ENCODE data around the gene SLC39A2.

DNA sequence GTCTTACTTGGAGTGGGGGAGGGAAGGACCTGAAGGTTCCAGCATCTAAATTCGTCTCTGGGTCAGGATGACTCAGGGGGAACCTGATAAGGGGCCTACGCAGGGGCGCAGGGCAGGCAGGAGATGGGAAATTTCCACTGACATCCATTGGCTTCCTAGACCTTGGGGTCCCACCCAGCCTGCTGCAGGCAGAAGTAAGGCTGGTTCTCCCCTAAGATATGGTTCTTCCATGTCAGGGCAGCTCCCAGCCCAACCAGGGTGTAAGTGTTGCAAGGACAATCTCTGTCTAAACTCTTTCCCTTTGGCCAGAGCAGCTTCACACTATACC, 27.9 kb downstream of the SLC39A2 start:
- no peak for TF ChIP-seq CTCF (IDR thresholded peaks at IDR 0.05)
- no peak for TF ChIP-seq POLR2AphosphoS5 (IDR thresholded peaks at IDR 0.05)

All from transverse colon (tissue), 4 donors.